ENCODE data around the gene ARFIP2.

The ARFIP2 gene

DNA sequence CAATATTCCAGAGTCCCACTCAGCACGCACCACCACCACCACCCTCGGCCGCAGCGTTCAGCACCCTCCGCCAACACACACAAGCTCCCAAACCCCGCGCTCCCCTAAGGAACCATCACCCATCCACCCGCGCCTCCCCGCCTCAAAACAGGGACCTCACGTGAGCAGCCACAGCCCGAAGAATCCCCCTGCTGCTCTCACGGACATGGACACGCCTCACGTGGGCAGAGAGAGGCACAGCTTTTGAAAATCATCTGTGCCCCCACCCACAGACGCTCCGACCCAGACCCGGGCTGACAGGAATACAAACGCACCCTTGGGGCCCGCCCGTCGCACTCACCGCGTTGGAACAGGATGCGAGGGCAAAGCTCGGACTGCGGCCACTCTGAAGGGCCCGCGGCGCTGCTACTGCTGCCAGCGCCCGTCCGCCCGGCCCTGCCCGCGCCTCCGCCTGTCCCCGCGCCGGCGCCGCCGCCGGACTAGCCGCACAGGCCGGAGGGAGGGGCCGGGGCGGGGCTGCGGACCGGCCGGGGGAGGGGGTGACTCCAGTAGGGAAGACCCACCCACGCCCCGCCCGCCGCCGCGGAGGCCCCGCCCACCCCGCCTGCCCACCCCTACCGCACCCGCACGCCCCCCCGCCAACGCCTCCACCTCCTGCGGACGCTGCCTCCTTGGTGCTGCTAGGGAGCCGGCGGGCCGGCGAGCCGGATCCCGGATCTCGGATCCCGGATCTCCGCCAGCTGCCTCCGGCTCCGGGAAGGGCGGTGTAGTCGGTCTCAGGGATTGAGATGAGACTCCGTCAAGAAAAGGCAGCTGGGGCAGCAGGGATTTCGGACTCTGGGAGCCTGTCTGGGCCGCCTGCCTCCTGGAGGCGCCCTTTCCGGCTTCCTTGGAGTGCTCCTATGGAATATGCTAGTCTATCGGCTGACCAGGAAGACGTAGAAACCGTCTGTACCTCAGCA lies 7.4 kb downstream of the ARFIP2 start, which contains the start of gene TRIM3:
Gene TRIM3, minus strand, starts transcription at position 491 of the 962 bp plus-strand sequence. CDS start 8,246 bp downstream, outside the sequence.
- TF ChIP-seq, protein P1, sequence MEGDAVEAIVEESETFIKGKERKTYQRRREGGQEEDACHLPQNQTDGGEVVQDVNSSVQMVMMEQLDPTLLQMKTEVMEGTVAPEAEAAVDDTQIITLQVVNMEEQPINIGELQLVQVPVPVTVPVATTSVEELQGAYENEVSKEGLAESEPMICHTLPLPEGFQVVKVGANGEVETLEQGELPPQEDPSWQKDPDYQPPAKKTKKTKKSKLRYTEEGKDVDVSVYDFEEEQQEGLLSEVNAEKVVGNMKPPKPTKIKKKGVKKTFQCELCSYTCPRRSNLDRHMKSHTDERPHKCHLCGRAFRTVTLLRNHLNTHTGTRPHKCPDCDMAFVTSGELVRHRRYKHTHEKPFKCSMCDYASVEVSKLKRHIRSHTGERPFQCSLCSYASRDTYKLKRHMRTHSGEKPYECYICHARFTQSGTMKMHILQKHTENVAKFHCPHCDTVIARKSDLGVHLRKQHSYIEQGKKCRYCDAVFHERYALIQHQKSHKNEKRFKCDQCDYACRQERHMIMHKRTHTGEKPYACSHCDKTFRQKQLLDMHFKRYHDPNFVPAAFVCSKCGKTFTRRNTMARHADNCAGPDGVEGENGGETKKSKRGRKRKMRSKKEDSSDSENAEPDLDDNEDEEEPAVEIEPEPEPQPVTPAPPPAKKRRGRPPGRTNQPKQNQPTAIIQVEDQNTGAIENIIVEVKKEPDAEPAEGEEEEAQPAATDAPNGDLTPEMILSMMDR (IDR thresholded peaks at IDR 0.05; ENCODE audit: extremely low read depth, missing control alignments): no peak
- DNase-seq (ENCODE audit: low spot score): peak; percentile 97

DNA sequence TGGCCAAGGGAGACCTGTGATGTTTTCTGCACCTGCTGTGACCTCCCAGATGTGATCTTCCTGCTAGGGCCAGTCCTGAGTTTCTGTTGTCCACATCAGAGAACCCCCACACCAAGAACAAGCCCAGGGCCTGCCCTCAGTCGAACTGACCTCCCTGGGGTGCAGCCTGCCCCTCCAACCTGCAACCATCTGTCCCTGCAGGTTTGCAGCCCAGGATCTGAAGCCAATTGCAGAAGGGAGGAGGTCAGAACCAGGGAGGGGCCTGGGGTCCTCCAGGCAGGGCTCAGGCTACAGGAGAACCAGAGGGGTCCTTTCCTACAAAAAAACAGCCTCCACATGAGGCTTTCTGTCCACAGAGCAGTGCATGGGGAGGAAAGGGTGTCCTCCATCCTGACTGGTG lies 8.2 kb downstream of the ARFIP2 start:
- DNase-seq (ENCODE audit: low spot score): no peak
- TF ChIP-seq, protein P1 (IDR thresholded peaks at IDR 0.05; ENCODE audit: extremely low read depth, missing control alignments): no peak

DNA sequence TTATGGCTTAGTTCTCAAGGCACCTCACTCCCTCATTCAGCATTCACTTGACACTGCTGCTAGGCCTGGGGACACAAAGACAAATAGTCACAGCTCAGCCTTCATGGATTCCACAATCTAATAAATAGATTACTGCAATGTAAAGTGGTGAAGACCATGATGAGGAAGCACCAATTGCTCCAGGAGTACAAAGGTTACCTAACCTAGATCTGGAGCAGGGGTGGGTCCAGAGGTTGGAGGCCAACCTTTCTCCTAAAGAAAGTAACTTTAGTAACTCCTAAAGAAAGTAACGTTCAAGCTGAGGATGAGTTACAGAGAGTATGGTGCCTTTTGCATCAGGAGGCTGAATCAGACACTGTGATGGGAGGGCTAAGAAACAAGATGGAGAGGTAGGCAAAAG lies 11.5 kb downstream of the ARFIP2 start:
- DNase-seq (ENCODE audit: low spot score): no peak
- TF ChIP-seq, protein P1 (IDR thresholded peaks at IDR 0.05; ENCODE audit: extremely low read depth, missing control alignments): no peak

DNA sequence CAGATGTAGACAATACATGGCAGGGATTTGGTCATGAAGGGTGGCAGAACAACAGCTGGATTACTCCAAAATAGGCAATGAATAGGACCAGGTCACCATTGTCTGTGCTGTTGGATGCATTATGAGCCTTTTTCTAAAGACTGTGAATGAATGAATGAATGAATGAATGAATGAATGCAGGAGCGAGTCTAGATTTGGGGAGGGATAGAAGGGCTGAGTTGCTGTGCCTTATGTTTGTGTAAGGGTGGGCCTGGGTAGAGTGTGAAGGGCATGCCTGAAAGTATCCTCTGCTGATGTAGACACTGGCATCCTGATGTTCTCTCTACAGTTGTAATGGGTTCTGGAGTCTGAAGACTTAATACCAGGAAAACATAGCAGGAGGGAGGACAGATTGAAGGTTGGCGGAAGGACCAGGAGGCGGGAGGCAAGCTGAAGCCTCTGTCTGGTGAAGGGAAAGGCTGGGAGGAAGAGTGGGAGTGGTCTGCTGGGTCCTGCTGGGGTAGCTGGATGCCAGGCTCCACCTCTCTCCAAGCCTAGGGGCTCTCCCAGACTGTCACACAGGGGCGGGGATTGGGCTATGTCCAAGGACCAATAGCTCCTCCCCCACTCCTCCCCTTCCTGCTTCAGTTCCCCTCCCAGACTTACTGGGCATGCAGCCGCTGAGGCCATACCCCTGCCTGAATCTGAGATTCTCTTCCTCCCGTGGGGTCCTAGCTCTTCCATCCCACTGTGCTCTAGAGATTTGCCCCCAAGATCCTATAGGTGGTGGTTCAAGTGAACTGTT lies 12.2 kb downstream of the ARFIP2 start:
- TF ChIP-seq, protein P1 (IDR thresholded peaks at IDR 0.05; ENCODE audit: extremely low read depth, missing control alignments): no peak
- DNase-seq (ENCODE audit: low spot score): peak; percentile 87

DNA sequence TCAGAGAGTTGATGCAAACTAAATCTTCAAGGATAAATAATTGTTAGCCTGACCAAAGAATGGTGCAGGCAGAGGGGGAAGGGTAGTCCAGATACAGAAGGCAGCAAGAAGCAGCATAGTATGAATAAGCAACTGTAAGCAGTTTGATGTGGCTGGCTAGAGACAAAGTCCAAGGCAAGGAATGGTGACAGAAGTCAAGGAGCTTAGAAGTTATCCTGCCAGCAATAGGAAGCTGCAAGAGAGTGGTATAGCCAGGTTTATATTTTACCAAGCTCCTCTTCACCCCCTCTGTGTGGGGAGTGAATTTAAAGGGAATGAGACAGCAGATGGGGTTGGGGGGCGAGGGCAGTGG lies 22.1 kb downstream of the ARFIP2 start:
- DNase-seq (ENCODE audit: low spot score): no peak
- TF ChIP-seq, protein P1 (IDR thresholded peaks at IDR 0.05; ENCODE audit: extremely low read depth, missing control alignments): no peak

DNA sequence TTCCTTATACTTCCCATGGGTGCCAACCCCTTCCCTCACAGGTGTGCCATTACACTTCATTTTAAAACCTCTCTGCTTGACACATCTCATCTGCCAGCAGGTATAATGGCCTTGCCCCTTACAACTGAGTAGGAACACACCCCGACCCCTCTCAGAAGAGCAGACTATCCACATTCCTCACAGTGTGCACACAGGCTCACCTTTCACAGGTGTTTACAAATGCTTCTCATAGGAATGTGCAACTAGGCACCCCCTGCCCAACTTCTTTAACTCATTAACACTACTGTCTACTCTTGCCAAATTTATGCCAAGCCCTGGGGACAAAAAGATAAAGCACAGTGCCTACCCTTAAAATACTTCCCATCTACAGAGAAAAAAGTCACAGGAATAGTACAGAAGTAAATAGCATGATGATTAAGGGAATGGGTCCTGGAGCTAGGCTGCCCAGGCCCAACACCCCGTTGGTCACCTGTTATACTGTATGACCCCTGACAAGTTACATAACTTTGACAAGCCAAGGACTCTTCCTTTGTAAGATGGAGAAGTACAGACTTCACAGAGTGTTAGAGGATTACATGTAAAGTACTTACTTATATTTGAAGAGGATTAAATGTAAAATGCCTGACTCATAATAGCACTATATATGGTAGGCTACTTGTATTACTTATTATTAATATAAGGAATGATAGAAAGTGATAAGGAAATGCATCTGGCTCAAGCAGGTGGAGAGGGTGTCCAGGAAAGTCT lies 22.6 kb downstream of the ARFIP2 start:
- TF ChIP-seq, protein P1 (IDR thresholded peaks at IDR 0.05; ENCODE audit: extremely low read depth, missing control alignments): no peak
- no peak for DNase-seq (ENCODE audit: low spot score)
